Measurements from ENCODE around the gene AGBL5. TPM values are rescaled to one million over a fixed set of nuclear protein-coding genes. Genes with fewer than 3 reads are reported as not detected.

AGBL5 gene
- total and polyA plus RNA-seq, 9 of the 15 experiments (the other 6 are each of a cell fraction or from before 2014, with no cell fraction given), result 3.3 to 52.7 (median 26.2) TPM

GRCh38 chr2:27095745-27096651, 44.5 kb downstream of the AGBL5 start (continued):
- TF ChIP-seq ARID4B (CRISPR knock-in tag; IDR thresholded peaks at IDR 0.05) (no peak), RB1 (IDR thresholded peaks at IDR 0.05; ENCODE audit: low read depth) (no peak), PTTG1 (tag; IDR thresholded peaks at IDR 0.05; ENCODE audit: low read depth) (no peak), CBX2 (IDR thresholded peaks at IDR 0.05; ENCODE audit: insufficient read depth, low read length, poor library complexity, severe bottlenecking) (no peak), HCFC1 (IDR thresholded peaks at IDR 0.05; ENCODE audit: low read depth, low read length) (peak; percentile 94), RBM39 (optimal IDR thresholded peaks at IDR 0.05; ENCODE audit: low read depth, low read length) (no peak), TFAP4 (CRISPR knock-in tag; IDR thresholded peaks at IDR 0.05; ENCODE audit: borderline replicate concordance) (peak; percentile 29; the same call in 1 of the 2 replicates), SAFB (IDR thresholded peaks at IDR 0.05; ENCODE audit: borderline replicate concordance, low read depth, low read length) (no peak), PTRF (tag; IDR thresholded peaks at IDR 0.05) (no peak), ZNF76 (CRISPR knock-in tag; IDR thresholded peaks at IDR 0.05; ENCODE audit: borderline replicate concordance) (peak; percentile 47; the same call in 1 of the 2 replicates), FOXJ2 (tag; IDR thresholded peaks at IDR 0.05) (no peak), ZNF639 (CRISPR knock-in tag; conservative IDR thresholded peaks at IDR 0.05 in 1 of 2, IDR thresholded peaks at IDR 0.05 in 1 of 2) (0 out of 4 replicates have a peak, but pooled peaks of 1 of the 2 experiments have one; percentile 26), ZNF699 (CRISPR knock-in tag; IDR thresholded peaks at IDR 0.05; ENCODE audit: insufficient replicate concordance) (no peak), ZEB2 (IDR thresholded peaks at IDR 0.05) (no peak), ATF4 (CRISPR knock-in tag; IDR thresholded peaks at IDR 0.05) (no peak), BMI1 (IDR thresholded peaks at IDR 0.05; ENCODE audit: low read length) (no peak), ZBTB8A (IDR thresholded peaks at IDR 0.05; ENCODE audit: partially characterized antibody) (no peak), NEUROD1 (IDR thresholded peaks at IDR 0.05; ENCODE audit: borderline replicate concordance, low read depth, low read length, partially characterized antibody) (no peak), ZNF165 (CRISPR knock-in tag; IDR thresholded peaks at IDR 0.05; ENCODE audit: borderline replicate concordance) (no peak), MCM5 (IDR thresholded peaks at IDR 0.05; ENCODE audit: low read depth) (no peak)
